Epithelial cell of esophagus (primary cell): Measurements from ENCODE around the gene SNX30.

Source experiments
- DNase-seq: peaks from one replicate; pipeline ENCODE4 v3.0.0; 2010; ENCODE audit warnings: low read depth
- H3K4me3 ChIP-seq: 2 replicates; pipeline ENCODE4 v1.5.1; 2011; ENCODE audit warnings: mild to moderate bottlenecking, low read length, control low read depth
- TF ChIP-seq, protein P1 (sequence below): IDR thresholded peaks from 2 replicates; pipeline ENCODE4 v1.5.1; 2011; ENCODE audit warnings: low read depth, mild to moderate bottlenecking, low read length, control low read depth, inconsistent platforms; ENCODE audit not compliant: insufficient read depth; ENCODE audit errors: missing control alignments

Gene SNX30

DNA sequence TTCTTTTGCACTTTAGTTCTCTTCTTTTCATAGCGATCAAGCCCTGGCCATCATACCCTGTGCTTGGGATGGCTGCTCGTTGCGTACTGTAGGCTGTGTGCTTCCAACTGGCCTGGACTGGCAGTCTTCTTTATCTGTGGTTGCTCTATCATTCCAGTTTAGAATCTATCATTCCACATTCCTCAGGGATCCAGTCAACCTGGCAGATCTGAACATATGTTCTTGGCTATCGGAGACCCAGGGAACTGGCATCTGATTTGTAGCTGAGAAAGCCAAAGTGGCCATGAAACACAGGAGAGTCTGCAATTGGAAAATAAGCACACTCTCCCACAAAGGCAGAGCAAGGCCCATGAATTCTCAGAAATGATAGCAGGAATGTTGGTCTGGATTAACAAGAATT is 162.8 kb downstream of the SNX30 start:
- TF ChIP-seq, protein P1, sequence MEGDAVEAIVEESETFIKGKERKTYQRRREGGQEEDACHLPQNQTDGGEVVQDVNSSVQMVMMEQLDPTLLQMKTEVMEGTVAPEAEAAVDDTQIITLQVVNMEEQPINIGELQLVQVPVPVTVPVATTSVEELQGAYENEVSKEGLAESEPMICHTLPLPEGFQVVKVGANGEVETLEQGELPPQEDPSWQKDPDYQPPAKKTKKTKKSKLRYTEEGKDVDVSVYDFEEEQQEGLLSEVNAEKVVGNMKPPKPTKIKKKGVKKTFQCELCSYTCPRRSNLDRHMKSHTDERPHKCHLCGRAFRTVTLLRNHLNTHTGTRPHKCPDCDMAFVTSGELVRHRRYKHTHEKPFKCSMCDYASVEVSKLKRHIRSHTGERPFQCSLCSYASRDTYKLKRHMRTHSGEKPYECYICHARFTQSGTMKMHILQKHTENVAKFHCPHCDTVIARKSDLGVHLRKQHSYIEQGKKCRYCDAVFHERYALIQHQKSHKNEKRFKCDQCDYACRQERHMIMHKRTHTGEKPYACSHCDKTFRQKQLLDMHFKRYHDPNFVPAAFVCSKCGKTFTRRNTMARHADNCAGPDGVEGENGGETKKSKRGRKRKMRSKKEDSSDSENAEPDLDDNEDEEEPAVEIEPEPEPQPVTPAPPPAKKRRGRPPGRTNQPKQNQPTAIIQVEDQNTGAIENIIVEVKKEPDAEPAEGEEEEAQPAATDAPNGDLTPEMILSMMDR: no peak
- H3K4me3 ChIP-seq: no peak overlapping the region
- DNase-seq: no peak

DNA sequence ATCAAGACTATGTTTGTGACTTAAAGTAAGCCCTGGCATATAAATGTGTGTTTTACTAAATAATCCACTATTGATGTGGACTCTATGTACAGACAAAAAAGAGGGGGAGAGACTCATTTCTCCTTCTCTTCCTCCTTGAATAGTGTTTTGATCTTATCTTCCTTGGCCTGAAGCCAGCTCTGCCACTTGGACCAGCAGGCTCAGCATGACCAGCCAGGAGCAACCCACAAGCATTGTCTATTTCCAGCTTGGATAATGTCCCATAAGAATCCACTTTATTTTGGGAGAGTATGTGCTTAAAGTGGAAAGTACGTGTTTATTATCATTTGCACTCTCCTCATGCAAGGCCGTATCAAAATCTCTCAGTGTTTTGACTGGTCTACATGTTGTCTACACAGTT is 164.0 kb downstream of the SNX30 start:
- DNase-seq: no peak
- H3K4me3 ChIP-seq: no peak overlapping the region

DNA sequence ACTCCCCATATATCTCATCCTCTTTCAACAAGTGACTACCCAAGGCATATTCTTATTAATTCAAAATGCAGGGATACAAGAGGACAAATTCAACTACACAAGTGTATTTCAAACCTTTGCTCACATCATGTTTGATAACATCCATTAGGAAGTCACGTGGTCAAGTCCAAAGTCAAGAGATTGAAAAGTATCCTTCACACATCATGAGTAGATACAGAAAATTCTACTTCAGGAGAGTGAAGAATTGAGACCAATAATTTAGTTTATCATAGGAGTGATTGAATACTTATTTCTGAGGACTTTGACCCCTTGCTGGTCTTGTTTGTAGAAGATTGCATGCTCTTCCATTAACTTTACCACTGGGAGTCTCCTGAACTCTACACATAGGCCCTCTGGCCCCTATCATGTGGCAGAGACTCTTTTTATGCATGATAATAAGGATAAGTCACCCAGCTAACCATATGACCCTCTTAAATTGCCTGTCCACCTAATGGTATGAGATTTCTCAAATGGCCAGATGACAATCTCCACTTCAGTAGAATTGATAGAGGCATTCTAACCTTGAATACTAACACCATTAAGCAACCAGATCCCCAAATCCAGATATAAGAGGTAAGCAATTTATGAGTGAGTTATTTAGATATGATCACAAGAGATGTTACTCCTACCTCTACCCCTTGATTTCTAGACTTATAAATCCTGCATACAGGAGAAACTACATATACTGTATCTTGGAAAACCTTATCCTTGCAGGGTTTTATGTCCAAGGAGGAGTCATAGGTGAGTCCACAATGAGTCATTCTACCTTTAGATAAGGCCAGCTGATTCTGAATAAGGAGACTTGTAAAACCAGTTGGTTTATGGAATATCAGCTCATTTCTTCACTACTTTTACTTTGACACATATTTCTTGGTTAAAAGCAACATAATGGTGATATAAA is 166.8 kb downstream of the SNX30 start:
- no peak overlapping the region for H3K4me3 ChIP-seq
- TF ChIP-seq, protein P1: no peak
- DNase-seq: peak; percentile 80

More for the DNA sequence above, 164.0 kb downstream of the SNX30 start:
- TF ChIP-seq, protein P1: no peak

DNA sequence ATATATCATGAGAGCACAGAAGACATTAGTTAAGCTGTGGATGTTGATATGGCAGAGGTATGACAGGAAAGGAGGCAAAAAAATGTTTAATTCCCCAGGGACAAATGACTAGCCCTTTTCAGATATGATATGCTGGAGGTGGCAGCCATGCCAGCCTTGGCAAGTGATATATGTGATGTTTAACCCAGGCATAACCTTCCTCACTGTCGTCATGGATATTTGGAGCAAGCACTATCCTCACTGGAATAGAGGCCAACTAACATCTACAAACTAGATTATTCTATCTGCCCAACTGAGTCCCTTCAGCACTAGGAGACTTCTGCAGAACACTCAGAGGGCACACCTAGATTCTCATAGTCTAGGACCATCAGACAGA is 167.4 kb downstream of the SNX30 start:
- TF ChIP-seq, protein P1: no peak
- H3K4me3 ChIP-seq: no peak overlapping the region
- no peak for DNase-seq

DNA sequence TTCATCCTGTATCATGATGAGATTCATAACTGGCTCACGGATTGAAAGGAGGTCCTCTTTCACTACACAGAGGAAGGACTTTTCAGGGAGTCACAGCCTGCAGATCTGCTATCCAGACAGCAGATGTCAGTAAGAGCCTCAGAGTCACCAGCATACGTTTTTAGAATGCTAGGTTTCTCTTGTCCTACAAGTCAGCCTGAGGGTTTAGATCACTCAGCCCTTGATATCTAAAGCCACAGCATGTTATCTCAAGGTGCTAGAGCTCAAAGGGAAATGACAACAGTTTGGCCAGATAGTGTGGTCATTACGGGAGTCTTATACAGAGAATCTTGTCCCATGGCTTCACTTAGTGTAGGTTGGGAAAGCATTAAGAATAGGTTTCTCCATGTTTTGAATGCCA is 171.0 kb downstream of the SNX30 start:
- H3K4me3 ChIP-seq: no peak overlapping the region
- TF ChIP-seq, protein P1: peak; percentile 85
- DNase-seq: peak; percentile 68
